HCT116 (cell line): ENCODE results near the gene CRYAB. TPM values are rescaled to one million over a fixed set of nuclear protein-coding genes. Genes with fewer than 3 reads are reported as not detected.

Experiments used
- ATAC-seq: fragments of 200-7000 bp; cut with Tn5 transposase; 2 replicates; pipeline ENCODE4 v1.9.1; 2020; ENCODE audit warnings: mild to moderate bottlenecking, moderate library complexity
- BruUV-seq: library from RNA; stranded (reverse); fragments of 400-500 nt; replicated peaks from 2 replicates; lab custom pipeline; 2021; lab: Mats Ljungman, UMichigan
- CTCF ChIA-PET: fragments of 300-600 bp; sonication (Branson Sonifier 250); formaldehyde crosslinking; loops from one replicate; lab custom pipeline; 2021; ENCODE audit warnings: antibody characterized with exemption; lab: Charles Lee
- POLR2A ChIA-PET: fragments of 300-600, 350-600 bp; sonication (Branson Sonifier 250); formaldehyde crosslinking; loops from one replicate; lab custom pipeline; 2021; ENCODE audit warnings: antibody characterized with exemption; lab: Charles Lee
- RAD21 ChIA-PET, 2 experiments: fragments of 300-600 bp; sonication (Branson Sonifier 250); formaldehyde crosslinking; loops; one replicate each; lab custom pipeline; 2023; ENCODE audit warnings: low total read pairs in 2 of 2; ENCODE audit not compliant: uncharacterized antibody in 2 of 2, unreplicated experiment in 2 of 2, low non-redundant PET in 1 of 2; lab: Charles Lee
- DNase-seq: peaks from one replicate; pipeline ENCODE4 v3.0.0-alpha.2; 2010; ENCODE audit warnings: low read depth, low spot score
- H2AFZ ChIP-seq: fragments of 200-600 bp; shearing (Covaris generic), sonication (generic); 2 replicates; pipeline ENCODE4 v1.6.1; 2017; ENCODE audit warnings: low read depth, mixed run types, mixed read lengths, antibody characterized with exemption, low read length; ENCODE audit not compliant: poor library complexity, severe bottlenecking
- H3K27ac ChIP-seq: 2 replicates; pipeline ENCODE4 v1.5.1; 2012; ENCODE audit warnings: low read depth, low read length
- H3K27me3 ChIP-seq: fragments of 200-600 bp; sonication (generic); 2 replicates; pipeline ENCODE4 v1.6.1; 2016; ENCODE audit warnings: mixed run types, low read length, mixed read lengths; ENCODE audit not compliant: insufficient read depth
- H3K36me3 ChIP-seq, 2 experiments: fragments of 200-500 bp in 1 of 2; fragments of 200-600 bp in 1 of 2; sonication (Bioruptor generic) in 1 of 2; sonication (generic) in 1 of 2; 2 replicates each; pipeline versions ENCODE4 v1.5.1 to v1.6.1; 2014 to 2016; ENCODE audit warnings: low read length in 2 of 2, inconsistent platforms in 1 of 2, mixed read lengths in 1 of 2, mixed run types in 1 of 2; ENCODE audit not compliant: insufficient read depth in 2 of 2, control insufficient read depth in 1 of 2
- H3K4me1 ChIP-seq, 2 experiments: fragments of 200-600 bp in 1 of 2; sonication (generic) in 1 of 2; 2 replicates each; pipeline versions ENCODE4 v1.5.1 to v1.6.1; 2012 to 2017; ENCODE audit warnings: low read length in 2 of 2, inconsistent platforms in 1 of 2, mild to moderate bottlenecking in 1 of 2, mixed read lengths in 1 of 2, mixed run types in 1 of 2, moderate library complexity in 1 of 2; ENCODE audit not compliant: insufficient read depth in 2 of 2, control insufficient read depth in 1 of 2
- H3K4me2 ChIP-seq: fragments of 200-600 bp; sonication (generic); 2 replicates; pipeline ENCODE4 v1.6.1; 2017; ENCODE audit warnings: mixed run types, low read length, mixed read lengths
- H3K4me3 ChIP-seq, 2 experiments: fragments of 200-600 bp in 1 of 2; sonication (generic) in 1 of 2; replicated peaks in 1 of 2; 2 replicates each; pipeline ENCODE4 v1.5.1; 2011 to 2016; ENCODE audit warnings: low read length in 2 of 2, control low read depth in 1 of 2, low read depth in 1 of 2, mild to moderate bottlenecking in 1 of 2, mixed read lengths in 1 of 2, mixed run types in 1 of 2
- H3K79me2 ChIP-seq: fragments of 200-600 bp; sonication (generic); 2 replicates; pipeline ENCODE4 v1.6.1; 2017; ENCODE audit warnings: mild to moderate bottlenecking, mixed run types, low read length, moderate library complexity, mixed read lengths; ENCODE audit not compliant: insufficient read depth
- H3K9ac ChIP-seq: fragments of 200-600 bp; sonication (generic); 2 replicates; pipeline ENCODE4 v1.6.1; 2016; ENCODE audit warnings: low read length, mixed read lengths
- H3K9me2 ChIP-seq: fragments of 200-600 bp; sonication (generic), shearing (Covaris generic); 2 replicates; pipeline ENCODE4 v1.6.1; 2017; ENCODE audit warnings: mixed run types, mild to moderate bottlenecking, moderate library complexity; ENCODE audit not compliant: insufficient read depth
- H3K9me3 ChIP-seq, 2 experiments: fragments of 200-500 bp in 1 of 2; fragments of 200-600 bp in 1 of 2; sonication (Bioruptor generic) in 1 of 2; sonication (generic) in 1 of 2; 2 replicates each; pipeline ENCODE4 v1.6.1; 2014 to 2017; ENCODE audit warnings: low read length in 2 of 2, mixed read lengths in 2 of 2, inconsistent platforms in 1 of 2, low read depth in 1 of 2, mild to moderate bottlenecking in 1 of 2, mixed run types in 1 of 2, moderate library complexity in 1 of 2; ENCODE audit not compliant: control insufficient read depth in 1 of 2, insufficient read depth in 1 of 2
- H4K20me1 ChIP-seq: fragments of 200-600 bp; sonication (generic), shearing (Covaris generic); 2 replicates; pipeline ENCODE4 v1.6.1; 2017; ENCODE audit warnings: mixed run types, mild to moderate bottlenecking, moderate library complexity; ENCODE audit not compliant: insufficient read depth
- ATF3 ChIP-seq: IDR thresholded peaks from 2 replicates; pipeline ENCODE4 v1.6.1; 2012
- CTCF ChIP-seq, 3 experiments: fragments of 200-600 bp in 1 of 3; sonication (generic) in 1 of 3; IDR thresholded peaks in 2 of 3; conservative IDR thresholded peaks in 1 of 3; 2 replicates each; pipeline ENCODE4 v1.5.1; 2012 to 2017; ENCODE audit warnings: low read depth in 2 of 3, low read length in 2 of 3, antibody characterized with exemption in 1 of 3, borderline replicate concordance in 1 of 3, control low read depth in 1 of 3, mild to moderate bottlenecking in 1 of 3, mixed read lengths in 1 of 3, mixed run types in 1 of 3, moderate library complexity in 1 of 3; ENCODE audit not compliant: insufficient read depth in 1 of 3
- EGR1 ChIP-seq: IDR thresholded peaks from 2 replicates; pipeline ENCODE4 v1.6.1; 2012; ENCODE audit warnings: low read depth
- ELF1 ChIP-seq: IDR thresholded peaks from 2 replicates; pipeline ENCODE4 v1.6.1; 2012; ENCODE audit warnings: low read depth, borderline replicate concordance
- EZH2 ChIP-seq: fragments of 200-600 bp; sonication (generic); IDR thresholded peaks from 2 replicates; pipeline ENCODE4 v1.6.1; 2017; ENCODE audit warnings: antibody characterized with exemption, mixed run types
- EZH2phosphoT487 ChIP-seq: fragments of 200-600 bp; IDR thresholded peaks from 2 replicates; pipeline ENCODE4 v1.6.1; 2018; ENCODE audit warnings: antibody characterized with exemption, borderline replicate concordance
- FOSL1 ChIP-seq: IDR thresholded peaks from 2 replicates; pipeline ENCODE4 v1.6.1; 2012; ENCODE audit warnings: low read depth
- POLR2A ChIP-seq: IDR thresholded peaks from 2 replicates; pipeline ENCODE4 v1.7.0; 2011; ENCODE audit warnings: borderline replicate concordance; ENCODE audit not compliant: insufficient read depth, insufficient read length; ENCODE audit errors: extremely low read depth
- REST ChIP-seq: IDR thresholded peaks from 2 replicates; pipeline ENCODE4 v1.6.1; 2012; ENCODE audit warnings: low read depth
- SRF ChIP-seq: IDR thresholded peaks from 2 replicates; pipeline ENCODE4 v1.6.1; 2012; ENCODE audit warnings: low read depth
- TCF7L2 ChIP-seq: IDR thresholded peaks from 2 replicates; pipeline ENCODE4 v1.7.0; 2011; ENCODE audit warnings: borderline replicate concordance, inconsistent platforms; ENCODE audit not compliant: insufficient read depth, insufficient read length; ENCODE audit errors: extremely low read depth
- ZFX ChIP-seq: fragments of 450-650 bp; IDR thresholded peaks from 2 replicates; pipeline ENCODE4 v1.6.1; 2017
- ZNF274 ChIP-seq: fragments of 200-500 bp; sonication (Bioruptor generic); IDR thresholded peaks from 2 replicates; pipeline ENCODE4 v1.6.1; 2014; ENCODE audit warnings: mild to moderate bottlenecking, low read depth, low read length, inconsistent platforms
- intact Hi-C: fragments of 100-400 bp; cut with micrococcal nuclease; formaldehyde crosslinking; loops from 2 replicates; pipeline ENCODE4 v1.10.0; 2022
- total RNA-seq: library from RNA; stranded (reverse); gene quantifications from one replicate; pipeline ENCODE4 v1.2.1, GENCODE V29; 2021; ENCODE audit not compliant: unreplicated experiment

CRYAB gene
- total RNA-seq, 1 experiment from 2014 or later = not detected

GRCh38 chr11:111925953-111926352 lies 14.4 kb upstream of the CRYAB start:
- no TSS peak for BruUV-seq
- intact Hi-C loops = no loop called here
- H3K9me3 ChIP-seq = no peaks in the 10 kb centered on the region
- peak overlapping the region; percentile 58 for H3K9ac ChIP-seq
- no peak for TF ChIP-seq ZNF274
- no peak for TF ChIP-seq POLR2A
- no peak for TF ChIP-seq CTCF (IDR thresholded peaks at IDR 0.05 in 2 of 3, conservative IDR thresholded peaks at IDR 0.05 in 1 of 3; ENCODE audit: borderline replicate concordance in 1 of 3, insufficient read depth in 1 of 3, low read depth in 2 of 3, low read length in 2 of 3)
- TF ChIP-seq ZFX = no peak
- no peak for TF ChIP-seq EZH2phosphoT487
- no peak for TF ChIP-seq TCF7L2
- TF ChIP-seq ELF1 = no peak
- TF ChIP-seq FOSL1 = no peak
- no peak for TF ChIP-seq EZH2
- no peak for TF ChIP-seq REST
- no peak for TF ChIP-seq EGR1
- no peak for TF ChIP-seq ATF3
- TF ChIP-seq SRF = no peak
- no peak for ATAC-seq
- POLR2A ChIA-PET = no interaction called here
- DNase-seq = no peak
- no peaks in the 10 kb centered on the region for H4K20me1 ChIP-seq
- peak overlapping the region; percentile 80 for H3K4me2 ChIP-seq
- H3K4me1 ChIP-seq = peaks cover 7 to 15% of the 10 kb centered on the region in 2 experiments
- RAD21 ChIA-PET = interaction anchor here in 1 of 2 experiments (1.0 kb wide), 1 partner anchor 293 kb away, joined by 3 read pairs; no protein-coding TSS in a partner anchor
- peak overlapping the region in 1 of 2 experiments; percentile 54; a peak in 3 of 4 replicates for H3K4me3 ChIP-seq
- H2AFZ ChIP-seq = no peak overlapping the region
- H3K27ac ChIP-seq = 0 out of 2 replicates have a peak overlapping the region, but pooled peaks have one; percentile 59
- no peaks in the 10 kb centered on the region for H3K9me2 ChIP-seq
- H3K36me3 ChIP-seq = no peaks in the 10 kb centered on the region
- H3K27me3 ChIP-seq = no peaks in the 10 kb centered on the region
- no peaks in the 10 kb centered on the region for H3K79me2 ChIP-seq
- CTCF ChIA-PET = interaction anchor here (2.0 kb wide), 1 partner anchor 56 kb away, joined by 11 read pairs; no protein-coding TSS in a partner anchor
